A549 (cell line): ENCODE data around the gene CYP3A4.

Experiments
- CTCF ChIP-seq: fragments of >200 bp; sonication (Bioruptor Twin); formaldehyde crosslinking; IDR thresholded peaks from 3 replicates; pipeline ENCODE4 v1.5.1; 2016
- ELK1 ChIP-seq: fragments of 150-350 bp; IDR thresholded peaks from 2 replicates; pipeline ENCODE4 v1.6.1; 2014; ENCODE audit warnings: low read depth, mild to moderate bottlenecking, low read length
- MAX ChIP-seq: IDR thresholded peaks from 2 replicates; pipeline ENCODE4 v1.6.1; 2012
- POLR2A ChIP-seq: IDR thresholded peaks from 2 replicates; pipeline ENCODE4 v1.6.1; 2012; ENCODE audit warnings: mild to moderate bottlenecking, low read length
- RFX5 ChIP-seq: fragments of 450-650 bp; IDR thresholded peaks from 2 replicates; pipeline ENCODE4 v1.7.1; 2014; ENCODE audit warnings: antibody characterized with exemption, mild to moderate bottlenecking, moderate library complexity

GRCh38 chr7:99825873-99826272 is 41.9 kb upstream of the CYP3A4 start:
- TF ChIP-seq MAX (no peak), RFX5 (no peak), POLR2A (no peak), ELK1 (no peak), CTCF (no peak)
